ENCODE measurements around the gene CYP2C8. TPM values are rescaled to one million over a fixed set of nuclear protein-coding genes. Genes with fewer than 3 reads are reported as not detected.

CYP2C8 gene
- total RNA-seq (2014; rRNA removed; shearing (Covaris generic)) (2.1 and 4.1 TPM in 2 replicates), polyA plus RNA-seq (2016; fragmentation: Nextera tagmentation; extraction: Ambion mirVana) (0.99 and 1.2 TPM in 2 replicates)
- long read RNA-seq, result 0 reads

DNA sequence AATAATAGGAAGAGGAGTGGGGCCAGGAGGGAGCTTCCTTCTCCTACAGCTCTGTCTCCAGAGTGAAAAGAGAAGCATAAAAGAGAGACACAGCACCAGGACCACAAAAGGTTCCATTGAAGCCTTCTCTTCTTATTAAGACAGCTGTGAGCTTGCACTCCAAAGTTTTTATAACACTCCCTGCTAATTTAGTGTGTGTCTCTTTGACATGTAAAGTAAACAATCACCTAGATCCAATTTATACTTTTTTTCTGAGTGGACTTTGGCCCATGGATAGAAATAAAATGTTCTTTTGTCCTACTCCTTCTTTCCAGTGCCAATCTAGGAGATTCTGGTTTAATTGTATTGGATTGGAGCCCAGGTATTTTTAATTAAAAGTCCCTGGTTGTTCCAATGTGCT lies at the start of gene CYP2C8:
Gene CYP2C8 (minus strand): TSS at position 212 of the 400 bp plus-strand sequence. CDS start 95 bp downstream, at position 117.
- Histone ChIP-seq H3K4me2 (no peak within 1 kb of the TSS), H2AFZ (no peak within 1 kb of the TSS), H3K9me2 (ENCODE audit: insufficient read depth) (no peaks in the 10 kb centered on the region), H3K4me1 (ENCODE audit: insufficient read depth) (no peaks in the 10 kb centered on the region), H3K27ac (ENCODE audit: low read depth) (no peak within 1 kb of the TSS), H3F3A (replicated peaks; ENCODE audit: low read depth) (no peaks in the 10 kb centered on the region), H3K79me2 (replicated peaks; ENCODE audit: insufficient read depth) (no peaks in the 10 kb centered on the region), H3K27me3 (ENCODE audit: insufficient read depth) (no peaks in the 10 kb centered on the region), H4K20me1 (replicated peaks; ENCODE audit: insufficient read depth) (no peaks in the 10 kb centered on the region), H3K4me3 (no peak within 1 kb of the TSS), H3K36me3 (ENCODE audit: insufficient read depth) (0 out of 2 replicates have a peak, but pooled peaks cover 4% of the 10 kb centered on the region)
- Mint-ChIP-seq H3K4me3 (no peak within 1 kb of the TSS), H3K36me3 (ENCODE audit: low read depth) (peaks cover 5% of the 10 kb centered on the region), H3K27ac (no peak within 1 kb of the TSS), H3K27me3 (ENCODE audit: insufficient read depth, low read depth, poor library complexity) (no peaks in the 10 kb centered on the region), H3K9me3 (peaks cover 5% of the 10 kb centered on the region), H3K4me1 (no peaks in the 10 kb centered on the region)
- no peak for ATAC-seq
- TF ChIP-seq ZNF331 (CRISPR knock-in tag; IDR thresholded peaks at IDR 0.05; ENCODE audit: low read depth), result no peak
- no peak for TF ChIP-seq CREB1 (CRISPR knock-in tag; IDR thresholded peaks at IDR 0.05; ENCODE audit: low read depth)
- TF ChIP-seq NANOG (IDR thresholded peaks at IDR 0.05; ENCODE audit: borderline replicate concordance), result no peak
- TF ChIP-seq, protein P1, sequence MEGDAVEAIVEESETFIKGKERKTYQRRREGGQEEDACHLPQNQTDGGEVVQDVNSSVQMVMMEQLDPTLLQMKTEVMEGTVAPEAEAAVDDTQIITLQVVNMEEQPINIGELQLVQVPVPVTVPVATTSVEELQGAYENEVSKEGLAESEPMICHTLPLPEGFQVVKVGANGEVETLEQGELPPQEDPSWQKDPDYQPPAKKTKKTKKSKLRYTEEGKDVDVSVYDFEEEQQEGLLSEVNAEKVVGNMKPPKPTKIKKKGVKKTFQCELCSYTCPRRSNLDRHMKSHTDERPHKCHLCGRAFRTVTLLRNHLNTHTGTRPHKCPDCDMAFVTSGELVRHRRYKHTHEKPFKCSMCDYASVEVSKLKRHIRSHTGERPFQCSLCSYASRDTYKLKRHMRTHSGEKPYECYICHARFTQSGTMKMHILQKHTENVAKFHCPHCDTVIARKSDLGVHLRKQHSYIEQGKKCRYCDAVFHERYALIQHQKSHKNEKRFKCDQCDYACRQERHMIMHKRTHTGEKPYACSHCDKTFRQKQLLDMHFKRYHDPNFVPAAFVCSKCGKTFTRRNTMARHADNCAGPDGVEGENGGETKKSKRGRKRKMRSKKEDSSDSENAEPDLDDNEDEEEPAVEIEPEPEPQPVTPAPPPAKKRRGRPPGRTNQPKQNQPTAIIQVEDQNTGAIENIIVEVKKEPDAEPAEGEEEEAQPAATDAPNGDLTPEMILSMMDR (conservative IDR thresholded peaks at IDR 0.05; ENCODE audit: low read depth in 2 of 2), result no peak
- TF ChIP-seq, protein P2, sequence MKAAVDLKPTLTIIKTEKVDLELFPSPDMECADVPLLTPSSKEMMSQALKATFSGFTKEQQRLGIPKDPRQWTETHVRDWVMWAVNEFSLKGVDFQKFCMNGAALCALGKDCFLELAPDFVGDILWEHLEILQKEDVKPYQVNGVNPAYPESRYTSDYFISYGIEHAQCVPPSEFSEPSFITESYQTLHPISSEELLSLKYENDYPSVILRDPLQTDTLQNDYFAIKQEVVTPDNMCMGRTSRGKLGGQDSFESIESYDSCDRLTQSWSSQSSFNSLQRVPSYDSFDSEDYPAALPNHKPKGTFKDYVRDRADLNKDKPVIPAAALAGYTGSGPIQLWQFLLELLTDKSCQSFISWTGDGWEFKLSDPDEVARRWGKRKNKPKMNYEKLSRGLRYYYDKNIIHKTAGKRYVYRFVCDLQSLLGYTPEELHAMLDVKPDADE (IDR thresholded peaks at IDR 0.05), result no peak
- TF ChIP-seq JUNB (IDR thresholded peaks at IDR 0.05; ENCODE audit: unreplicated experiment), result no peak
- no peak for TF ChIP-seq STAT1 (IDR thresholded peaks at IDR 0.05; ENCODE audit: unreplicated experiment)
- TF ChIP-seq, protein P3, sequence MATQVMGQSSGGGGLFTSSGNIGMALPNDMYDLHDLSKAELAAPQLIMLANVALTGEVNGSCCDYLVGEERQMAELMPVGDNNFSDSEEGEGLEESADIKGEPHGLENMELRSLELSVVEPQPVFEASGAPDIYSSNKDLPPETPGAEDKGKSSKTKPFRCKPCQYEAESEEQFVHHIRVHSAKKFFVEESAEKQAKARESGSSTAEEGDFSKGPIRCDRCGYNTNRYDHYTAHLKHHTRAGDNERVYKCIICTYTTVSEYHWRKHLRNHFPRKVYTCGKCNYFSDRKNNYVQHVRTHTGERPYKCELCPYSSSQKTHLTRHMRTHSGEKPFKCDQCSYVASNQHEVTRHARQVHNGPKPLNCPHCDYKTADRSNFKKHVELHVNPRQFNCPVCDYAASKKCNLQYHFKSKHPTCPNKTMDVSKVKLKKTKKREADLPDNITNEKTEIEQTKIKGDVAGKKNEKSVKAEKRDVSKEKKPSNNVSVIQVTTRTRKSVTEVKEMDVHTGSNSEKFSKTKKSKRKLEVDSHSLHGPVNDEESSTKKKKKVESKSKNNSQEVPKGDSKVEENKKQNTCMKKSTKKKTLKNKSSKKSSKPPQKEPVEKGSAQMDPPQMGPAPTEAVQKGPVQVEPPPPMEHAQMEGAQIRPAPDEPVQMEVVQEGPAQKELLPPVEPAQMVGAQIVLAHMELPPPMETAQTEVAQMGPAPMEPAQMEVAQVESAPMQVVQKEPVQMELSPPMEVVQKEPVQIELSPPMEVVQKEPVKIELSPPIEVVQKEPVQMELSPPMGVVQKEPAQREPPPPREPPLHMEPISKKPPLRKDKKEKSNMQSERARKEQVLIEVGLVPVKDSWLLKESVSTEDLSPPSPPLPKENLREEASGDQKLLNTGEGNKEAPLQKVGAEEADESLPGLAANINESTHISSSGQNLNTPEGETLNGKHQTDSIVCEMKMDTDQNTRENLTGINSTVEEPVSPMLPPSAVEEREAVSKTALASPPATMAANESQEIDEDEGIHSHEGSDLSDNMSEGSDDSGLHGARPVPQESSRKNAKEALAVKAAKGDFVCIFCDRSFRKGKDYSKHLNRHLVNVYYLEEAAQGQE (IDR thresholded peaks at IDR 0.05; ENCODE audit: unreplicated experiment), result no peak
- TF ChIP-seq, protein P4, sequence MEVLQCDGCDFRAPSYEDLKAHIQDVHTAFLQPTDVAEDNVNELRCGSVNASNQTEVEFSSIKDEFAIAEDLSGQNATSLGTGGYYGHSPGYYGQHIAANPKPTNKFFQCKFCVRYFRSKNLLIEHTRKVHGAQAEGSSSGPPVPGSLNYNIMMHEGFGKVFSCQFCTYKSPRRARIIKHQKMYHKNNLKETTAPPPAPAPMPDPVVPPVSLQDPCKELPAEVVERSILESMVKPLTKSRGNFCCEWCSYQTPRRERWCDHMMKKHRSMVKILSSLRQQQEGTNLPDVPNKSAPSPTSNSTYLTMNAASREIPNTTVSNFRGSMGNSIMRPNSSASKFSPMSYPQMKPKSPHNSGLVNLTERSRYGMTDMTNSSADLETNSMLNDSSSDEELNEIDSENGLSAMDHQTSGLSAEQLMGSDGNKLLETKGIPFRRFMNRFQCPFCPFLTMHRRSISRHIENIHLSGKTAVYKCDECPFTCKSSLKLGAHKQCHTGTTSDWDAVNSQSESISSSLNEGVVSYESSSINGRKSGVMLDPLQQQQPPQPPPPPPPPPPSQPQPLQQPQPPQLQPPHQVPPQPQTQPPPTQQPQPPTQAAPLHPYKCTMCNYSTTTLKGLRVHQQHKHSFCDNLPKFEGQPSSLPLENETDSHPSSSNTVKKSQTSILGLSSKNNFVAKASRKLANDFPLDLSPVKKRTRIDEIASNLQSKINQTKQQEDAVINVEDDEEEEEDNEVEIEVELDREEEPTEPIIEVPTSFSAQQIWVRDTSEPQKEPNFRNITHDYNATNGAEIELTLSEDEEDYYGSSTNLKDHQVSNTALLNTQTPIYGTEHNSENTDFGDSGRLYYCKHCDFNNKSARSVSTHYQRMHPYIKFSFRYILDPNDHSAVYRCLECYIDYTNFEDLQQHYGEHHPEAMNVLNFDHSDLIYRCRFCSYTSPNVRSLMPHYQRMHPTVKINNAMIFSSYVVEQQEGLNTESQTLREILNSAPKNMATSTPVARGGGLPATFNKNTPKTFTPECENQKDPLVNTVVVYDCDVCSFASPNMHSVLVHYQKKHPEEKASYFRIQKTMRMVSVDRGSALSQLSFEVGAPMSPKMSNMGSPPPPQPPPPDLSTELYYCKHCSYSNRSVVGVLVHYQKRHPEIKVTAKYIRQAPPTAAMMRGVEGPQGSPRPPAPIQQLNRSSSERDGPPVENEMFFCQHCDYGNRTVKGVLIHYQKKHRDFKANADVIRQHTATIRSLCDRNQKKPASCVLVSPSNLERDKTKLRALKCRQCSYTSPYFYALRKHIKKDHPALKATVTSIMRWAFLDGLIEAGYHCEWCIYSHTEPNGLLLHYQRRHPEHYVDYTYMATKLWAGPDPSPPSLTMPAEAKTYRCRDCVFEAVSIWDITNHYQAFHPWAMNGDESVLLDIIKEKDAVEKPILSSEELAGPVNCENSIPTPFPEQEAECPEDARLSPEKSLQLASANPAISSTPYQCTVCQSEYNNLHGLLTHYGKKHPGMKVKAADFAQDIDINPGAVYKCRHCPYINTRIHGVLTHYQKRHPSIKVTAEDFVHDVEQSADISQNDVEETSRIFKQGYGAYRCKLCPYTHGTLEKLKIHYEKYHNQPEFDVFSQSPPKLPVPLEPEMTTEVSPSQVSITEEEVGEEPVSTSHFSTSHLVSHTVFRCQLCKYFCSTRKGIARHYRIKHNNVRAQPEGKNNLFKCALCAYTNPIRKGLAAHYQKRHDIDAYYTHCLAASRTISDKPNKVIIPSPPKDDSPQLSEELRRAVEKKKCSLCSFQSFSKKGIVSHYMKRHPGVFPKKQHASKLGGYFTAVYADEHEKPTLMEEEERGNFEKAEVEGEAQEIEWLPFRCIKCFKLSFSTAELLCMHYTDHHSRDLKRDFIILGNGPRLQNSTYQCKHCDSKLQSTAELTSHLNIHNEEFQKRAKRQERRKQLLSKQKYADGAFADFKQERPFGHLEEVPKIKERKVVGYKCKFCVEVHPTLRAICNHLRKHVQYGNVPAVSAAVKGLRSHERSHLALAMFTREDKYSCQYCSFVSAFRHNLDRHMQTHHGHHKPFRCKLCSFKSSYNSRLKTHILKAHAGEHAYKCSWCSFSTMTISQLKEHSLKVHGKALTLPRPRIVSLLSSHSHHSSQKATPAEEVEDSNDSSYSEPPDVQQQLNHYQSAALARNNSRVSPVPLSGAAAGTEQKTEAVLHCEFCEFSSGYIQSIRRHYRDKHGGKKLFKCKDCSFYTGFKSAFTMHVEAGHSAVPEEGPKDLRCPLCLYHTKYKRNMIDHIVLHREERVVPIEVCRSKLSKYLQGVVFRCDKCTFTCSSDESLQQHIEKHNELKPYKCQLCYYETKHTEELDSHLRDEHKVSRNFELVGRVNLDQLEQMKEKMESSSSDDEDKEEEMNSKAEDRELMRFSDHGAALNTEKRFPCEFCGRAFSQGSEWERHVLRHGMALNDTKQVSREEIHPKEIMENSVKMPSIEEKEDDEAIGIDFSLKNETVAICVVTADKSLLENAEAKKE (CRISPR knock-in tag; IDR thresholded peaks at IDR 0.05), result no peak
- TF ChIP-seq EZH2phosphoT487 (IDR thresholded peaks at IDR 0.05; ENCODE audit: unreplicated experiment), result no peak
- no peak for TF ChIP-seq ZNF114 (CRISPR knock-in tag; IDR thresholded peaks at IDR 0.05)
- TF ChIP-seq POLR2AphosphoS5 (IDR thresholded peaks at IDR 0.05; ENCODE audit: low read depth), result no peak
- DNase-seq (ENCODE audit: low spot score), result no peak
